GM12801 (cell line): ENCODE results near the gene P2RX3.

ENCODE experiments used
- TF ChIP-seq, protein P1 (sequence below): IDR thresholded peaks from one replicate; pipeline ENCODE4 v1.5.1; 2011; ENCODE audit warnings: control low read depth; ENCODE audit not compliant: insufficient read length; ENCODE audit errors: extremely low read depth

P2RX3 gene

DNA sequence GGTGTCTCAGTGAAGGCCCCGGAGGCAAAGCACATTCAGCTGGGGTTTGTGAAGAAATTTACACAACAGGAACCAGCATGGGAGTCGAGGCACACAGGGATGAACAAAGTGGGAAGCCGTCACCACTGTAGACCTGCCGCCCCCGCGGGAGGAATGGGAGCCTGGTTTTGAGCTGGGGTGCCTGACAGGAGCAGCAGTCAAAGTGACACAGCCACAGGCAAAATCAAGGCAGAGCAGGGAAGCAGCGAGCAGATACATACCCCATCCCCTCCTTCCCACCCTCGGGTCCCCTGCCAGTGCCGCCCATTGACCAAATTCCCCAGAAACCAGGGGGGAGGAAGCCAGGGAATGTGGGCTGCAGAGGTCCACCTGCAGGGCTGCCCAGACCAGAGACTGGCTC is 20.8 kb downstream of the P2RX3 start:
- TF ChIP-seq, protein P1, sequence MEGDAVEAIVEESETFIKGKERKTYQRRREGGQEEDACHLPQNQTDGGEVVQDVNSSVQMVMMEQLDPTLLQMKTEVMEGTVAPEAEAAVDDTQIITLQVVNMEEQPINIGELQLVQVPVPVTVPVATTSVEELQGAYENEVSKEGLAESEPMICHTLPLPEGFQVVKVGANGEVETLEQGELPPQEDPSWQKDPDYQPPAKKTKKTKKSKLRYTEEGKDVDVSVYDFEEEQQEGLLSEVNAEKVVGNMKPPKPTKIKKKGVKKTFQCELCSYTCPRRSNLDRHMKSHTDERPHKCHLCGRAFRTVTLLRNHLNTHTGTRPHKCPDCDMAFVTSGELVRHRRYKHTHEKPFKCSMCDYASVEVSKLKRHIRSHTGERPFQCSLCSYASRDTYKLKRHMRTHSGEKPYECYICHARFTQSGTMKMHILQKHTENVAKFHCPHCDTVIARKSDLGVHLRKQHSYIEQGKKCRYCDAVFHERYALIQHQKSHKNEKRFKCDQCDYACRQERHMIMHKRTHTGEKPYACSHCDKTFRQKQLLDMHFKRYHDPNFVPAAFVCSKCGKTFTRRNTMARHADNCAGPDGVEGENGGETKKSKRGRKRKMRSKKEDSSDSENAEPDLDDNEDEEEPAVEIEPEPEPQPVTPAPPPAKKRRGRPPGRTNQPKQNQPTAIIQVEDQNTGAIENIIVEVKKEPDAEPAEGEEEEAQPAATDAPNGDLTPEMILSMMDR = no peak

DNA sequence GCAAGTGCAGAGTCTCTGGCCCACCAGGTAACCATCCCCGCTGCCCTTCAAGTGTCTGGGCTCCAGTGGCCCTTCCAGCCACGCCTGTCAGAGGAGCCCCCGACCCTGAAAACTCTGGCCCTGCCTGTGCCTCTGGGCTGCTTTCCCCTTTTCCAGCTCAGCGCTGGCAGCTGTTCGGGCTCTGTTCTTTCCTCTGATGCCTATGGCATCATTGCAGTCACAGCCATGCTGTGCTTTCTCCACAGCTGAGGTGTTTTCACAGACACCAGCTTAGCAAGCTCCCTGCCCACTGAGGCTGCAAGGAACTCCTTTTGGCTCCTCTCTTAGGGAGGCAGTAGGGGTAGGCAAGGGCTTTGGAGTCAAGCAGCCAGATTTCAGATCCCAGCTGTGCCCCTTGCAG is 21.2 kb downstream of the P2RX3 start:
- TF ChIP-seq, protein P1 = no peak

DNA sequence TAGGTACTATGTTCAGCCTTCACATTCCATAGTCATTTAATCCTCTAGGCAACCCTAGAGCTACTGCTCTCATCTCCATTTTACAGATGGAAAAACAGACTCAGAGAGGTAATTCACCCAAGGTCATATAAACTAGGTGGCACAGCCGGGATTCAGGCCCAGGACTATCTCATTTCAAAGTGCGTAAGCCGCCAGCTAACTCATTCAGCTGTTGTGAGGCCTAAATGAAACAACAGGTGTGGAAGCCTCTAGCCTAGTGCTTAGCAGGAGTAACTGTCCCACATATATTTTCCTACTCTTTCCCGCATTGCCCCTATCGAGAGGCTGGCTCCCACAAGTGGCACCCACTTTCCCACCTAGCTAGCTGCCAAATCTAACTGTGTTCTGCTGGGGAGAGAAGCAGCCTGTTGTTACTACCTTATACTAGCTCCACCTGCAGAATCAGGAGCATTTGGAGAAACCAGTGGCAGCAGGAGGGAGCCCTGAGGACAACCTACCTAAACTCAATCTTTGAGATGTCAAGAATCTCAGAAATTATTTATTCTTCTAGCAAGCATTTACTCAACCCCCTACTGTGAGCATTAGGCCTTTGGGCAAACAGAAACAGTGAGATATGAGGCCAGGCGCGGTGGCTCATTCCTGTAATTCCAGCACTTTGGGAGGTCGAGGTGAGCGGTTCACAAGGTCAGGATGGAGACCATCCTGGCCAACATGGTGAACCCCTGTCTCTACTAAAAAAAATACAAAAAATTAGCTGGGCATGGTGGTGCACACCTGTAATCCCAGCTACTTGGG is 21.9 kb downstream of the P2RX3 start:
- TF ChIP-seq, protein P1 = no peak

DNA sequence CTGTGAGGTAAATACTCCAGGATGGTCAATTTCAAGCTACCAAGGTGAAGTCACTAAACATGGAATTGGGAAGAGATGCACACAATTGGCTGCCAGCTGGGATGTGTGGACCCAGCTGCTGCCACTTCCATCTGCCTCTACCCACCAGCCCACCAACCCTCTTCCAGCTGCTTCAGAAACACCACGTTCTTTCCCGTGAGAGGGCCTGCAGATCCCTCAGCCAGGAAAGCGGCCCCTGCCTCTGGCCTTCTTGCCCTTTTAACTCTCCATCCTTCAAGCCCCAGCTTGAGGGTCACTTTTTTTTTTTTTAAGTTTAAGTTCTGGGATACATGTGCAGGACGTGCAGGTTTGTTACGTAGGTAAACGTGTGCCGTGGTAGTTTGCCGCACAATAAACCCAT is 22.8 kb downstream of the P2RX3 start:
- TF ChIP-seq, protein P1 = no peak

DNA sequence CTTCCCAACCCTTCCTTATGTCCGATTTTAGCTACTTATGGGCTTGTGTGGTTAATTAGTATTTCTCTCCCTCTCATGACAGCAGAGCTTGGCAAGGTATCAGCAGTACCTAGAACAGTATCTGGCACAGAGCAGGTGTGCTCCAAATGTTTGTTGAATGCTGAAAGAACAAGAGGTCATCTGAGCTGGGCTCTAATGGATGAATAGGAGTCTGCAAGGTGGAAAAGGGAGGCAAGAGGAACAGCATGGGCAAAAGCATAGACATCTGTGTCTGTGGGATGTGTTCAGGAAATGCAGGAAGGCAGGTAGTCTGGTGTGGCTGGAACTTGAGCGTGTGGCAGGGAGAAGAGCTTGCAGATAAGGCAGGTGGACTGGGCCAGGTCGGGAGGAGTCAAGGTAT is 23.8 kb downstream of the P2RX3 start:
- TF ChIP-seq, protein P1 = no peak

DNA sequence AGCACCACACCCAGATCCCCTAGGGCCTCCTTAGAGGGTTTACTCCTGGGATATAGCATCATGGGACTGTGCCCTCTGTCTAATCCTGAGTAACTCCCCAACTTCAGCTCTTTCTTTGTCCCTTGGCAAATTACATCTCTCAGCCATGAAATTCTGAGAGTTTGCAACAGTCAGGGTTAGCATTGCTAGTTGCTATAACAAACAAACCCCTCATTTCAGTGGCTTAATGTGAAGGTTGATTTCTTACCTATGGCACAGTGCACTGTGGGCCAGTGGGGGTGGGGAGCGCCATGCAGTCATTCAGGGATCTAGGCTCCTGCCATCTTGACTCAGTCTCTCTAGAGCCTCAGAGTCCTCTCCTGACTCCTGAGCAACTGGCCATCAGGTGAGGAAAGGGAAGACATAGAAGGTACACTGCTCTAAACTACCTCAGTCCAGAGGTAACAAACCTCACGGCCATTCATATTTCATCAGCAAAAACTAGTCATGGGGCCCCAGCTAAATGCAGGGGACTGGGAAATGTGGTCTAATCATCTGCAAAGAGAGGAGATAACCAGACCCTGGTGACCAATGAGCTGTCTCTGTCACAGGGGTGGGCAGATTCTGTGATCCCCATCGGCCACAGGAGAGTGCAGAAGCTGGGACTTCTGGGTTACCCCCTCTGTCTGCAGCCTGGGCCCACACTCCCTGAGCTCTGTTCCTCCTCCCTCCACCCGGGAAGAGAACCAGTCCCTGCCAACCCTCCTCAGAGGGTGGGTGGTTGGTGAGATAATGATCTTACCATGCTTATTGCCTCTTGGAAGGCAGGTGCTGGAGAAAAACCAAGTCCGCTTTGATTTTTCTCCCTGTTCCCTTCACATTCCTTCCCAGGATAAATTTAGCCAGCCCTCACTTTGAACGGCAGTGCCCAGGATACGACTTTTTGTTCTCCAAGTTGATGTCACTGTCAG is 25.3 kb downstream of the P2RX3 start:
- TF ChIP-seq, protein P1 = no peak
